C4-2B (cell line): Measurements from ENCODE around the gene FBH1.

ENCODE experiments used
- H3K27ac ChIP-seq: fragments of 450-650 bp; 2 replicates; pipeline ENCODE4 v1.5.1; 2017
- ZFX ChIP-seq: fragments of 450-650 bp; IDR thresholded peaks from 2 replicates; pipeline ENCODE4 v1.6.1; 2017
- TF ChIP-seq, protein P1 (sequence below): fragments of 450-650 bp; conservative IDR thresholded peaks from 2 replicates; pipeline ENCODE4 v1.5.1; 2017; ENCODE audit warnings: mild to moderate bottlenecking

The FBH1 gene

DNA sequence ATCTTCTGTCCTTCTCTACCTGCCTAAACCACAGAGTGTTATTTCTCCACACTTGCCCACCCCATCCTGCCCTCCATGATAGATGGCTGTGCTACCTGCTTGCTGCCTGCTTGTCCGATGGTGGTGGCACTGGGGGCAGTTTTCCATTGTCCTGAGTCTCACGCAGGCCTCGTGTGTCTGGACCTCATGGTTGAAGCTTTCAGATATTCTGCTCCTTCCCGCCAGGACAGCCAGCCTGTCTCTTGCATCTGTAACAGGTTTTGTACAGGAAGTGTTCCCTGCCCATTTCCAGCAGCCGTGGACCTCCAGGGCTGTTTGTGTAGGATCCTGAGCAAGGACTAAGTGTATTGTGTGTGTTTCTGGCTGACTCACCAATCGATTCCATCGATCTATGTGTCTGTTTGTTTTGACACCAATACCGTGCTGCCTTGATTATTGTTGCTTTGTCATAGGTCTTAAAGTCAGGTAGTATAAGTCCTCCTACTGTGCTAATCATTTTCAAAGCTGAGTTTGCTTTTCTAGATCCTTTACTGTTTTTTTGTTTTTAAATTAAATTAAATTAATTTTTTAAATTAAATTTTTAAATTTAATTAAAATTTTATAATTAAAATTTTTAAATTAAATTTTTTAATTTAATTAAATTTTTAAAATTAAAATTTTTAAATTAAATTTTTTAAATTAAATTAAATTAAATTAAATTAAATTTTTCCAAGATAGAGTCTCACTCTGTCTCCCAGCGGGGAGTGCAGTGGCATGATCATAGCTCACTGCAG, 78.8 kb downstream of the FBH1 start:
- no peak for TF ChIP-seq ZFX
- TF ChIP-seq, protein P1, sequence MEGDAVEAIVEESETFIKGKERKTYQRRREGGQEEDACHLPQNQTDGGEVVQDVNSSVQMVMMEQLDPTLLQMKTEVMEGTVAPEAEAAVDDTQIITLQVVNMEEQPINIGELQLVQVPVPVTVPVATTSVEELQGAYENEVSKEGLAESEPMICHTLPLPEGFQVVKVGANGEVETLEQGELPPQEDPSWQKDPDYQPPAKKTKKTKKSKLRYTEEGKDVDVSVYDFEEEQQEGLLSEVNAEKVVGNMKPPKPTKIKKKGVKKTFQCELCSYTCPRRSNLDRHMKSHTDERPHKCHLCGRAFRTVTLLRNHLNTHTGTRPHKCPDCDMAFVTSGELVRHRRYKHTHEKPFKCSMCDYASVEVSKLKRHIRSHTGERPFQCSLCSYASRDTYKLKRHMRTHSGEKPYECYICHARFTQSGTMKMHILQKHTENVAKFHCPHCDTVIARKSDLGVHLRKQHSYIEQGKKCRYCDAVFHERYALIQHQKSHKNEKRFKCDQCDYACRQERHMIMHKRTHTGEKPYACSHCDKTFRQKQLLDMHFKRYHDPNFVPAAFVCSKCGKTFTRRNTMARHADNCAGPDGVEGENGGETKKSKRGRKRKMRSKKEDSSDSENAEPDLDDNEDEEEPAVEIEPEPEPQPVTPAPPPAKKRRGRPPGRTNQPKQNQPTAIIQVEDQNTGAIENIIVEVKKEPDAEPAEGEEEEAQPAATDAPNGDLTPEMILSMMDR: no peak
- H3K27ac ChIP-seq: no peak overlapping the region

DNA sequence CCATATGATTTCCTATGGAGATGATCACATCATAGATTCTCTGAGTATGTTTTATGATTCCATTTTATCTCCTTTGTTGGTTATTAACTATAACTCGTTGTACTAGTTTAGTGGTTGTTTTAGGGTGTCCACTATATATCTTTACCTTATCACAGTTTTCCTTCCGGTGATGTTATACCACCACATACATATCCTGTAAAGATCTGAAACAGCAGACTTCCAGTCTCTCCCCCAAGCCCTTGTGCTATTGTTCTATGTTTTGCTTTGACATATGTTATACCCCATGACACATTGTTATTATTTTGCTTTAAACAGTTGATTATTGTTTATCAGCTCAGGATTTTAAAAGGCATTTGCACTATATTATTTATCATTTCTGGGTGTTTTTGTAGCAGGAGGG, 80.0 kb downstream of the FBH1 start:
- no peak overlapping the region for H3K27ac ChIP-seq
- no peak for TF ChIP-seq ZFX
- TF ChIP-seq, protein P1: no peak

DNA sequence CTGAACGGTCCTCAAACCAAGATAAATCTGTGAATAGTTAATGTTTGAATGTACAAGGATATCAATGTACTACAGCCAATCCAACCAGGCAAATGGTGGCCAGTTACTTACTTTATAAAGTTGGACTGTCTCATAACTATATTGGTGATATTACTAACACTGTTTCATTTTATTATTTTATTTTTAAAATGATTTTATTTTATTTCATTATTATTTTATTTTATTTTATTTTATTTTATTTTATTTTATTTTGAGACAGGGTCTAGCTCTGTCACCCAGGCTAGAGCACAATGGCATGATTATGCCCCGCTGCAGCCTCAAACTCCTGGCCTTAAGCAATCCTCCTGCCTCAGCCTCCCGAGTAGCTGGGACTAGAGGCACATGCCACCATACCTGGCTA, 80.5 kb downstream of the FBH1 start:
- H3K27ac ChIP-seq: no peak overlapping the region
- TF ChIP-seq, protein P1: no peak
- TF ChIP-seq ZFX: no peak

DNA sequence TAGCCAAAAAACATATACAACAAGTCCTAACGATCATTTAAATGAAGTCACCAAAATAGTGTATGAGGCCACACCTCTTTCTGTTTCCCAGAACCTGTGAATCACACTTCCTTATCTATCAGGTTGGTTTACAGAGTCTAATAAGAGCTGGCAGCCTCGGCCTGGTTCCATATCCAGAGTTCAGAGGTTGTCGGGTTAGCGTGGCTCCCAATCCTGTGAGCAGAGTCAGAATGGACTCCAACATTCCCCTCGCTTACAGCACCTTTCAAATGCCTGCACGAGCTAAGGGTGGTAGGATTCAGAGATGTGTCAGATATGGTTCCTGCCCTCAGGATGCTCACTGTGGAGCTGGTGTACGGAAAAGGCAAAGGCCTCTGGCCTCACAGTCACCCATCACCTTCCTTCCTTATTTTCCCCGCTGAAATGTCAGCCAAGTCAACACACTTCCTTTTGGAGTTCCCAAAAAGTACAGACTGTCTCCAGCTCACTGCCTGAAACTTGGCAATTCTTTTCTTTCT, 81.3 kb downstream of the FBH1 start:
- H3K27ac ChIP-seq: peak overlapping the region; percentile 23; the same call in 1 of the 2 replicates

DNA sequence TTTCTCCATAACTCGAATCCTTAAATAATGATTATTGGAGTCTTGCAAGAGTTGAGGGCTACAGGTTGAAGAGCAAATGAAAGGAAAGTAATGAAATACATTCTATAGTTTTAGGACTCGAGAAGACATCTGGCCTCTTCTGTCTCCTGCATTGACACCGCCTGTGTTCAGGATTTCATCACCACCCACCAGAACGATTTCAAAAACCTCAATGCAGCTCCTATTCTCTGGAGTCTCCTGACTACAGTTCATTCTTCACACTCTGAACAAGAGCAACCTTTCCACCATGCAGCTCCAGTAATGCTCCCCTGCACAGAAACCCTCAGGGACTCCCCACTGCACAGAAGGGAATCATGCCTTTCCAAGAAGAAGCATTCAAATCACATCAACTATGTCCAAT, 81.8 kb downstream of the FBH1 start:
- no peak for TF ChIP-seq ZFX
- TF ChIP-seq, protein P1: no peak
- H3K27ac ChIP-seq: no peak overlapping the region

More for the DNA sequence above, 81.3 kb downstream of the FBH1 start:
- TF ChIP-seq, protein P1: no peak
- TF ChIP-seq ZFX: no peak

DNA sequence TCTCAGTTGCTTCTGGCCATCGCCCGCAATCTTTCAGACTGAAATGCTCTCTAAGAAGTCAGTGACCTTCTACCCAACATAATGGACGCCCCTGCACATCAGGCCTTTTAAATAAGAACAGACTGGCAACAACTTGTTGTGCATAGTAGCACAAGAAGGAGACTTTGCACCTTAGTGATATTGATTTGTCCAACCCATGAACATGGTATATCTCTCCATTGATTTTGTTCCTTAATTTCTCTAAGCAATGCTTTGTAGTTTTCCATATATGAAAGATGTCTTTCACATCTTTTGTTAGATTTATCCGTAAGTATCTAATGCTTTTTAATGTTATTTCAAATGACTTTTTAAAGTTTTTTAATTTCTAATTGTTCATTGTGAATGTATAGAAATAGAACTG, 83.0 kb downstream of the FBH1 start:
- TF ChIP-seq, protein P1: no peak
- no peak for TF ChIP-seq ZFX
- H3K27ac ChIP-seq: no peak overlapping the region

DNA sequence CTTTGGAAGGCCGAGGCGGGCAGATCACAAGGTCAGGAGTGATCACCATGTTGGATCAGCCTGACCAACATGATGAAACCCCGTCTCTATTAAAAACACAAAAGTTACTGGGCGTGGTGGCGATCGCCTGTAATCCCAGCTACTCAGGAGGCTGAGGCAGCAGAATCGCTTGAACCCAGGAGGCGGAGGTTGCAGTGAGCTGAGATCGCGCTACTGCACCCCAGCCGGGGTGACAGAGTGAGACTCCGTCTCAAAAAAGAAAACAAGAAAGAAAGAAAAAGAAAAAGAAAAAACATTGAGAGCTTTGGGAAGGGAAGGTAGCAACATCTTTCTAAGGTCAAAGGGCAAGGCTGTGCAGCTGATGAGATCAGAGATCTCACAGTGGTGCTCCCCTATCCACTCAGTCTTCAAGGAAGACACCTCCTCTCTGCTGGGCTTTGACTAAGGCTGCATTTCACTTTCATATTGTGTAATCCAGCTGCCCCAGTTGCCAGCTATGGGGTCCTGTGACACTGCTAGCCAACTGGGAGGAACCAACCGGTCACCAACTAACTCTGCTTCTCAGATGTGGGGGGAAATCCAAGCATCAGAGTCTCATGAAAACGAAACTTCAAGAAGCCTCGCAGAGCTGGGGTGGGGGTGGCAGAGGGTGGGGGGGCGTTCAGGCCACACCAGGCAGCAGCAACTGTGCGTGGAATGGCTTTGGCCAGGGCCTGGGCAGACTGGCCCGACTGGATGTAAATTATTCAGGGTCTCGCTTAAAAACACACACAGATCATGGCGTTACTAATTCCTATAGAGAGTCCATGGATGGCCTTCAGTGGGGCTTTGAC, 85.8 kb downstream of the FBH1 start:
- H3K27ac ChIP-seq: no peak overlapping the region
- no peak for TF ChIP-seq ZFX
- TF ChIP-seq, protein P1: no peak
